ENCODE measurements around the gene FAM227A.

FAM227A gene

GRCh38 chr22:38698407-38699094 lies 42.4 kb upstream of the FAM227A start:
- Histone ChIP-seq H3K4me3 (peak overlapping the region; percentile 98), H3K27ac (0 out of 2 replicates have a peak overlapping the region, but pooled peaks have one; percentile 19), H3K36me3 (ENCODE audit: insufficient read depth, low read length) (peaks cover 16% of the 10 kb centered on the region), H3K9me3 (ENCODE audit: low read depth, low read length) (no peaks in the 10 kb centered on the region), H3K9ac (ENCODE audit: insufficient read length) (no peak overlapping the region)
- TF ChIP-seq POLR2AphosphoS5 (IDR thresholded peaks at IDR 0.05; ENCODE audit: borderline replicate concordance, low read depth, low read length): no peak
- TF ChIP-seq FOXP2 (optimal IDR thresholded peaks at IDR 0.05; ENCODE audit: control extremely low read depth, extremely low read length, insufficient read depth): no peak
- TF ChIP-seq EZH2 (IDR thresholded peaks at IDR 0.05): no peak
- DNase-seq (ENCODE audit: low read depth, low spot score): no peak

- Histone ChIP-seq H3K27ac (peak overlapping the region; percentile 17; the same call in 1 of the 2 replicates), H3K9ac (ENCODE audit: insufficient read length) (no peak overlapping the region), H3K9me3 (ENCODE audit: low read depth, low read length) (no peaks in the 10 kb centered on the region), H3K4me3 (peak overlapping the region; percentile 98), H3K36me3 (ENCODE audit: insufficient read depth, low read length) (peaks cover 19% of the 10 kb centered on the region)
- TF ChIP-seq EZH2 (IDR thresholded peaks at IDR 0.05) (no peak), FOXP2 (optimal IDR thresholded peaks at IDR 0.05; ENCODE audit: control extremely low read depth, extremely low read length, insufficient read depth) (no peak), POLR2AphosphoS5 (IDR thresholded peaks at IDR 0.05; ENCODE audit: borderline replicate concordance, low read depth, low read length) (no peak)
- DNase-seq (ENCODE audit: low read depth, low spot score): no peak
Measured at GRCh38 chr22:38697425-38698089, 41.4 kb upstream of the FAM227A start.

- H3K27ac ChIP-seq: peak overlapping the region; percentile 17; the same call in 1 of the 2 replicates
- H3K36me3 ChIP-seq (ENCODE audit: insufficient read depth, low read length): peaks cover 19% of the 10 kb centered on the region
- DNase-seq (ENCODE audit: low read depth, low spot score): no peak
- H3K9ac ChIP-seq (ENCODE audit: insufficient read length): no peak overlapping the region
- H3K4me3 ChIP-seq: no peak overlapping the region
- TF ChIP-seq POLR2AphosphoS5 (IDR thresholded peaks at IDR 0.05; ENCODE audit: borderline replicate concordance, low read depth, low read length): no peak
- no peak for TF ChIP-seq EZH2 (IDR thresholded peaks at IDR 0.05)
- no peak for TF ChIP-seq FOXP2 (optimal IDR thresholded peaks at IDR 0.05; ENCODE audit: control extremely low read depth, extremely low read length, insufficient read depth)
- no peaks in the 10 kb centered on the region for H3K9me3 ChIP-seq (ENCODE audit: low read depth, low read length)
Measured at GRCh38 chr22:38696606-38697424, 40.6 kb upstream of the FAM227A start.

- Histone ChIP-seq H3K9me3 (ENCODE audit: low read depth, low read length) (no peaks in the 10 kb centered on the region), H3K27ac (no peak overlapping the region), H3K9ac (ENCODE audit: insufficient read length) (no peak overlapping the region), H3K4me3 (no peak overlapping the region), H3K36me3 (ENCODE audit: insufficient read depth, low read length) (peaks cover 19% of the 10 kb centered on the region)
- DNase-seq (ENCODE audit: low read depth, low spot score): no peak
- no peak for TF ChIP-seq FOXP2 (optimal IDR thresholded peaks at IDR 0.05; ENCODE audit: control extremely low read depth, extremely low read length, insufficient read depth)
- TF ChIP-seq POLR2AphosphoS5 (IDR thresholded peaks at IDR 0.05; ENCODE audit: borderline replicate concordance, low read depth, low read length): no peak
Measured at GRCh38 chr22:38694940-38695339, 38.7 kb upstream of the FAM227A start.

GRCh38 chr22:38694049-38694448 lies 37.9 kb upstream of the FAM227A start:
- Histone ChIP-seq H3K9ac (ENCODE audit: insufficient read length) (no peak overlapping the region), H3K4me3 (no peak overlapping the region), H3K27ac (no peak overlapping the region), H3K36me3 (ENCODE audit: insufficient read depth, low read length) (peaks cover 16% of the 10 kb centered on the region), H3K9me3 (ENCODE audit: low read depth, low read length) (no peaks in the 10 kb centered on the region)
- no peak for DNase-seq (ENCODE audit: low read depth, low spot score)
- TF ChIP-seq POLR2AphosphoS5 (IDR thresholded peaks at IDR 0.05; ENCODE audit: borderline replicate concordance, low read depth, low read length) (no peak), EZH2 (IDR thresholded peaks at IDR 0.05) (no peak), FOXP2 (optimal IDR thresholded peaks at IDR 0.05; ENCODE audit: control extremely low read depth, extremely low read length, insufficient read depth) (no peak)

GRCh38 chr22:38689651-38690050 lies 33.5 kb upstream of the FAM227A start:
- Histone ChIP-seq H3K9ac (ENCODE audit: insufficient read length) (no peak overlapping the region), H3K36me3 (ENCODE audit: insufficient read depth, low read length) (peaks cover 31% of the 10 kb centered on the region), H3K9me3 (ENCODE audit: low read depth, low read length) (no peaks in the 10 kb centered on the region), H3K4me3 (no peak overlapping the region), H3K27ac (no peak overlapping the region)
- TF ChIP-seq EZH2 (IDR thresholded peaks at IDR 0.05) (no peak), FOXP2 (optimal IDR thresholded peaks at IDR 0.05; ENCODE audit: control extremely low read depth, extremely low read length, insufficient read depth) (no peak), POLR2AphosphoS5 (IDR thresholded peaks at IDR 0.05; ENCODE audit: borderline replicate concordance, low read depth, low read length) (no peak)
- no peak for DNase-seq (ENCODE audit: low read depth, low spot score)

GRCh38 chr22:38685761-38686160 lies 29.6 kb upstream of the FAM227A start:
- TF ChIP-seq POLR2AphosphoS5 (IDR thresholded peaks at IDR 0.05; ENCODE audit: borderline replicate concordance, low read depth, low read length): peak; percentile 30; the same call in 1 of the 2 replicates
- TF ChIP-seq EZH2 (IDR thresholded peaks at IDR 0.05): no peak
- TF ChIP-seq FOXP2 (optimal IDR thresholded peaks at IDR 0.05; ENCODE audit: control extremely low read depth, extremely low read length, insufficient read depth): no peak
- Histone ChIP-seq H3K9ac (ENCODE audit: insufficient read length) (no peak overlapping the region), H3K9me3 (ENCODE audit: low read depth, low read length) (no peaks in the 10 kb centered on the region), H3K4me3 (no peak overlapping the region), H3K27ac (no peak overlapping the region), H3K36me3 (ENCODE audit: insufficient read depth, low read length) (peaks cover 47% of the 10 kb centered on the region)
- DNase-seq (ENCODE audit: low read depth, low spot score): no peak

GRCh38 chr22:38684895-38685294 lies 28.7 kb upstream of the FAM227A start:
- H3K36me3 ChIP-seq (ENCODE audit: insufficient read depth, low read length): peaks cover 47% of the 10 kb centered on the region
- H3K9ac ChIP-seq (ENCODE audit: insufficient read length): no peak overlapping the region
- no peaks in the 10 kb centered on the region for H3K9me3 ChIP-seq (ENCODE audit: low read depth, low read length)
- DNase-seq (ENCODE audit: low read depth, low spot score): no peak
- H3K27ac ChIP-seq: no peak overlapping the region
- TF ChIP-seq POLR2AphosphoS5 (IDR thresholded peaks at IDR 0.05; ENCODE audit: borderline replicate concordance, low read depth, low read length) (no peak), EZH2 (IDR thresholded peaks at IDR 0.05) (no peak), FOXP2 (optimal IDR thresholded peaks at IDR 0.05; ENCODE audit: control extremely low read depth, extremely low read length, insufficient read depth) (no peak)
- no peak overlapping the region for H3K4me3 ChIP-seq

All from SK-N-MC (cell line).